ENCODE results near the gene SELENON.

DNA sequence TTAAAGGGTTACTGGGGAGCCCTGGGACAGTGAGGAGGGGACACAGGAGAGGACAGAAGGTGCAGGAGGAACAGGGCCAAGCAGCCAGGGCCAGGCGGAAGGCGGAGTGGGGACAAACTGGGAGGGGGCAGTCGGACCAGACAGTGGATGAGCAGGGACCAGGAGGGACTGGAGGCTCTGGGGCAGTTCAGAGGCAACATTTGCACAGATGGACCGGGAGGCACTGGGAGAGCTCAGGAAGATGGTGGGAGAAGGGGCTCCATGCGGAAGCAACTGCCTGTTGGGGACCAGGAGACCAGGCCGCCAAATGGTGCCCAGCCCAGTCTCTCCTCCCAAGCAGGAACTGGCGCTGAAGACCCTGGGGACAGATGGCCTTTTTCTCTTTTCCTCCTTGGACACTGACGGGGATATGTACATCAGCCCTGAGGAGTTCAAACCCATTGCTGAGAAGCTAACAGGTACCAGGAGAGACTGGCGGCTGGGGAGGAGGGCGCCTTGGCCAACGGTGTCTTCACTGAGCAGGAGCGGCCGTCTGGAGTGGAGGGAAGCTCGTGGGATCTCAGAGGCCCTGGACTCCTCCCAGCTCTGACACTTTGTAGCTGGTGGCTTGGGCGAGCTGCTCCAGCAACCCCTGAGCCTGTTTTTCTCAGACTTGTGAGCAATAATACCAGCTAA is 847 bp downstream of the SELENON start:
- TF ChIP-seq CTCF (IDR thresholded peaks at IDR 0.05; ENCODE audit: low read depth, low read length, missing input control): no peak
- no peak for TF ChIP-seq MAX (IDR thresholded peaks at IDR 0.05)

Measured in liver (tissue), 2 donors.